PC-9 (cell line): ENCODE results near the gene ENPP3. TPM values are rescaled to one million over a fixed set of nuclear protein-coding genes. Genes with fewer than 3 reads are reported as not detected.

ENCODE experiments used
- BruUV-seq: library from RNA; stranded (reverse); fragments of 400-500 nt; replicated peaks from 2 replicates; lab custom pipeline; 2021; lab: Mats Ljungman, UMichigan
- CTCF ChIA-PET: fragments of 300-600 bp; sonication (Branson Sonifier 250); formaldehyde crosslinking; loops from one replicate; lab custom pipeline; 2022; ENCODE audit warnings: antibody characterized with exemption; lab: Charles Lee
- POLR2A ChIA-PET: fragments of 300-600 bp; sonication (Branson Sonifier 250); formaldehyde crosslinking; loops from one replicate; lab custom pipeline; 2022; ENCODE audit warnings: antibody characterized with exemption; ENCODE audit not compliant: unreplicated experiment; lab: Charles Lee
- DNase-seq, 2 experiments: peaks; one replicate each; pipeline versions ENCODE4 v3.0.0 to v3.0.0-alpha.2; 2015 to 2022; ENCODE audit warnings: mixed read lengths in 1 of 2
- H2AFZ ChIP-seq: fragments of 200-600 bp; sonication (generic); 2 replicates; pipeline ENCODE4 v1.8.1; 2017; ENCODE audit warnings: antibody characterized with exemption
- H3F3A ChIP-seq: fragments of 200-600 bp; sonication (generic); 2 replicates; pipeline ENCODE4 v1.8.1; 2017; ENCODE audit warnings: antibody characterized with exemption, mild to moderate bottlenecking, low read depth; ENCODE audit not compliant: insufficient read depth
- H3K27ac ChIP-seq: fragments of 200-600 bp; sonication (generic); 2 replicates; pipeline ENCODE4 v1.6.1; 2016; ENCODE audit warnings: mixed run types
- H3K27me3 ChIP-seq: fragments of 200-600 bp; sonication (generic); 2 replicates; pipeline ENCODE4 v1.6.1; 2016; ENCODE audit warnings: low read depth, mixed run types; ENCODE audit not compliant: insufficient read depth
- H3K36me3 ChIP-seq: fragments of 200-600 bp; sonication (generic); 2 replicates; pipeline ENCODE4 v1.6.1; 2016; ENCODE audit warnings: low read depth, mixed run types
- H3K4me1 ChIP-seq: fragments of 200-600 bp; sonication (generic); replicated peaks from 2 replicates; pipeline ENCODE4 v1.6.1; 2016; ENCODE audit warnings: mixed run types; ENCODE audit not compliant: insufficient read depth
- H3K4me2 ChIP-seq: fragments of 200-600 bp; sonication (generic); 2 replicates; pipeline ENCODE4 v1.6.1; 2017; ENCODE audit warnings: mixed run types
- H3K4me3 ChIP-seq: fragments of 200-600 bp; sonication (generic); 2 replicates; pipeline ENCODE4 v1.6.1; 2016; ENCODE audit warnings: mixed run types
- H3K79me2 ChIP-seq: fragments of 200-600 bp; sonication (generic); 2 replicates; pipeline ENCODE4 v1.6.1; 2017; ENCODE audit warnings: low read depth, mixed run types
- H3K9me2 ChIP-seq: fragments of 200-600 bp; sonication (generic); 2 replicates; pipeline ENCODE4 v1.8.1; 2017; ENCODE audit warnings: mild to moderate bottlenecking; ENCODE audit not compliant: insufficient read depth
- H3K9me3 ChIP-seq: fragments of 200-600 bp; sonication (generic); 2 replicates; pipeline ENCODE4 v1.8.1; 2016; ENCODE audit warnings: low read depth; ENCODE audit not compliant: insufficient read depth
- H4K20me1 ChIP-seq: fragments of 200-600 bp; sonication (generic); 2 replicates; pipeline ENCODE4 v1.8.1; 2017; ENCODE audit not compliant: insufficient read depth
- EZH2 ChIP-seq: fragments of 200-600 bp; sonication (generic); IDR thresholded peaks from 2 replicates; pipeline ENCODE4 v1.8.0; 2017; ENCODE audit warnings: antibody characterized with exemption, low read depth
- intact Hi-C: fragments of 100-400 bp; cut with micrococcal nuclease; formaldehyde crosslinking; loops from one replicate; pipeline ENCODE4 v1.10.0; 2022; ENCODE audit not compliant: unreplicated experiment
- total RNA-seq: library from RNA; stranded (reverse); gene quantifications from 2 replicates; pipeline ENCODE4 v1.2.3, GENCODE V29; 2021
- TF ChIP-seq, protein P1 (sequence below): fragments of 200-600 bp; sonication (generic); conservative IDR thresholded peaks from 2 replicates; pipeline ENCODE4 v1.6.1; 2017; ENCODE audit warnings: mixed run types, antibody characterized with exemption, mild to moderate bottlenecking, moderate library complexity

ENPP3 gene
- total RNA-seq, 1 experiment from 2014 or later = not detected

DNA sequence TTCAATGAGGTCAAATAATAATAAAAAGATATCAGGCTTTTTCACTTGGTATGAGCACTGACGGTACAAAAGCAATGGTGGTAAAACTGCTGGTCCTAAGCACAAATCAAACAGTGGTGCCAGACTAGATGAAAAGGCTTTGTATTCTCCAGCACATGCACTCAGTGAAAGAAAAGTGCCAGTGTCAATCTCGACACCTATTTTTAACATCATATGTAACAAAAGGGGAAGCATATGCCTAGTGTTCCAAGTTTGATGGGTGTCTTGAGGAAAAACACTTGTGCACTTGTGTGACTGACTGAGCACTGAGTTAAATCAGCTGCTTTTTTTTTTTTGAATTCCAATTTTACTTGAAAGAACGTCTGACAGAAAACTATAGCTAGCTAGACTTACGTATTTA, 36.4 kb upstream of the ENPP3 start:
- H3F3A ChIP-seq = no peaks in the 10 kb centered on the region
- intact Hi-C loops = no loop called here
- no peak for DNase-seq
- no peak overlapping the region for H3K4me2 ChIP-seq
- no peaks in the 10 kb centered on the region for H3K27me3 ChIP-seq
- no peak overlapping the region for H3K4me3 ChIP-seq
- no peak overlapping the region for H3K27ac ChIP-seq
- no peaks in the 10 kb centered on the region for H3K4me1 ChIP-seq
- H3K9me3 ChIP-seq = no peaks in the 10 kb centered on the region
- peaks cover 77% of the 10 kb centered on the region for H3K36me3 ChIP-seq
- TF ChIP-seq, protein P1, sequence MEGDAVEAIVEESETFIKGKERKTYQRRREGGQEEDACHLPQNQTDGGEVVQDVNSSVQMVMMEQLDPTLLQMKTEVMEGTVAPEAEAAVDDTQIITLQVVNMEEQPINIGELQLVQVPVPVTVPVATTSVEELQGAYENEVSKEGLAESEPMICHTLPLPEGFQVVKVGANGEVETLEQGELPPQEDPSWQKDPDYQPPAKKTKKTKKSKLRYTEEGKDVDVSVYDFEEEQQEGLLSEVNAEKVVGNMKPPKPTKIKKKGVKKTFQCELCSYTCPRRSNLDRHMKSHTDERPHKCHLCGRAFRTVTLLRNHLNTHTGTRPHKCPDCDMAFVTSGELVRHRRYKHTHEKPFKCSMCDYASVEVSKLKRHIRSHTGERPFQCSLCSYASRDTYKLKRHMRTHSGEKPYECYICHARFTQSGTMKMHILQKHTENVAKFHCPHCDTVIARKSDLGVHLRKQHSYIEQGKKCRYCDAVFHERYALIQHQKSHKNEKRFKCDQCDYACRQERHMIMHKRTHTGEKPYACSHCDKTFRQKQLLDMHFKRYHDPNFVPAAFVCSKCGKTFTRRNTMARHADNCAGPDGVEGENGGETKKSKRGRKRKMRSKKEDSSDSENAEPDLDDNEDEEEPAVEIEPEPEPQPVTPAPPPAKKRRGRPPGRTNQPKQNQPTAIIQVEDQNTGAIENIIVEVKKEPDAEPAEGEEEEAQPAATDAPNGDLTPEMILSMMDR = no peak
- BruUV-seq = no TSS peak
- no peaks in the 10 kb centered on the region for H3K9me2 ChIP-seq
- no peaks in the 10 kb centered on the region for H3K79me2 ChIP-seq
- no peak overlapping the region for H2AFZ ChIP-seq
- ChIA-PET CTCF (interaction anchor here (1.1 kb wide), 1 partner anchor 14 kb away, joined by 3 read pairs; no protein-coding TSS in a partner anchor), POLR2A (no interaction called here)
- H4K20me1 ChIP-seq = no peaks in the 10 kb centered on the region

DNA sequence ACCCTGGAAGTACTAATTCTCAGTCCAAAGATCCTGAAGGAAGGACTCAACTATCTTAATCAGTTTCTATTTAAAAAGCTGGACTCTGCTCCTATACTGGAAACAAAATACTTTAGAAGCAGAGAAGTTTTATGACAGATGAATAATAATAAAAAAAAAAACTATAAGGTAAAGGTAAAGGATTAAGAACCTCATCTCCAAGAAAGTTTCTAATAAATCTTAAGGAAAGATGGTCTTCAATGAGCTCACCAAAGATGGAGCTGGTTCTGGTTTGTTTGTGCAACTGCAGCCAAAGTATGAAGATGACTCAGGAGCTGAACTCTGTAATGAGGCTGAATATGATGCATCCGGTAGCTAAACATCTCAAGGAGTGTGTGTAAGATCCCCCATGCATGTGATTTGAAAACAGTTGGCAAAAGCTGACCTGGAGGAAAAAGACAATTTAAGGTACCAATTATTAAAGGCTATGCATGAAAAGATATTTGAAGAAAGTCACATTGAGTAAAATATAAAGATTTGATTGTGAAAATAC, 34.3 kb upstream of the ENPP3 start:
- peaks cover 71% of the 10 kb centered on the region for H3K36me3 ChIP-seq

DNA sequence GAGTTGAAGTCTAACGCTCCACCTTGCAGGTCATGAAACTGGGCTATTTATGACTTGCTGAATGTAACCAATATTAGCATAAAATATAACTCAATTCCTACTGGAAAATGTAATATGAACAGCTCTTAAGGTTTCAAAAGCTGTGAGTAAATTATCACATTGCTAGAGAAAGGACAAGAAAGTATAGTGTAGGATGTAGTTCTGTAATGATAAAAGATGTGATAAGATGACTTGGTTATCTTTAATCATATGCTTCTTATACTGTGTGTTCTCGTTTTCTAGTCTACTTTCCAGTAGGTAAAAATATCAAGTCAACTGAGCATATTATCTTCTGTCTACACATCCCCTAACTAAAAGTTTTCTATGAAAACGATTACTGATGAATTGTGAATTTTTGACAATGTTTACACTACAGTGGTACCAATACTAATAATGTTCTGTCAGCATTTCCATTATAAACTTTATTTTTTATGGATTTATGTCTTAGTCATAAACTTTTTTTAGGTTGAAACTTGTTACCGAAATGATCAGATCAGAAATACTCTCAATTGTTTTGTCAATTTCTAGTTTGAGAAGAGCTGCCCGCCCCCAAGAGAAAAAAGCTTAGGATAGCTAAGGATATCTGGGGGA, 23.7 kb upstream of the ENPP3 start:
- POLR2A ChIA-PET = no interaction called here
- intact Hi-C loops = no loop called here

More for the DNA sequence above, 34.3 kb upstream of the ENPP3 start:
- ChIA-PET CTCF (no interaction called here), POLR2A (no interaction called here)
- Histone ChIP-seq H3F3A (no peaks in the 10 kb centered on the region), H3K4me2 (no peak overlapping the region), H3K27ac (no peak overlapping the region), H2AFZ (no peak overlapping the region), H3K4me3 (no peak overlapping the region), H3K4me1 (no peaks in the 10 kb centered on the region), H3K27me3 (no peaks in the 10 kb centered on the region), H3K9me3 (no peaks in the 10 kb centered on the region), H4K20me1 (no peaks in the 10 kb centered on the region), H3K9me2 (no peaks in the 10 kb centered on the region), H3K79me2 (no peaks in the 10 kb centered on the region)
- DNase-seq = no peak
- BruUV-seq = no TSS peak
- TF ChIP-seq, protein P1 = no peak
- no peak for TF ChIP-seq EZH2
- intact Hi-C loops = no loop called here

More for the DNA sequence above, 23.7 kb upstream of the ENPP3 start:
- H3K9me2 ChIP-seq = no peaks in the 10 kb centered on the region
- H4K20me1 ChIP-seq = no peaks in the 10 kb centered on the region; the same call in 1 of the 2 replicates
- TF ChIP-seq, protein P1 = no peak
- no peak for DNase-seq
- no peaks in the 10 kb centered on the region for H3K27me3 ChIP-seq
- CTCF ChIA-PET = interaction anchor here (1.4 kb wide), 1 partner anchor 14 kb away, joined by 3 read pairs; no protein-coding TSS in a partner anchor
- H3K4me3 ChIP-seq = no peak overlapping the region
- no TSS peak for BruUV-seq
- H2AFZ ChIP-seq = no peak overlapping the region
- no peak overlapping the region for H3K4me2 ChIP-seq
- H3K36me3 ChIP-seq = peaks cover 66% of the 10 kb centered on the region
- no peaks in the 10 kb centered on the region for H3K79me2 ChIP-seq
- no peaks in the 10 kb centered on the region for H3K9me3 ChIP-seq
- no peaks in the 10 kb centered on the region for H3K4me1 ChIP-seq
- no peaks in the 10 kb centered on the region for H3F3A ChIP-seq
- no peak overlapping the region for H3K27ac ChIP-seq
